Effector memory CD4-positive, alpha-beta T cell (primary cell): ENCODE measurements around the gene OXCT1.

Experiments used
- DNase-seq, 3 donors: peaks; one replicate each; pipeline ENCODE4 v3.0.0-alpha.2; 2020
- H3K27ac ChIP-seq: 2 replicates; pipeline ENCODE4 v1.7.0; 2013; ENCODE audit warnings: mild to moderate bottlenecking, low read length, moderate library complexity; ENCODE audit not compliant: insufficient read depth, poor library complexity, severe bottlenecking
- H3K27me3 ChIP-seq: replicated peaks from 2 replicates; pipeline ENCODE4 v1.7.0; 2013; ENCODE audit warnings: mild to moderate bottlenecking, low read length; ENCODE audit not compliant: insufficient read depth, control insufficient read depth, poor library complexity, severe bottlenecking
- H3K36me3 ChIP-seq: 2 replicates; pipeline ENCODE4 v1.7.0; 2013; ENCODE audit warnings: mild to moderate bottlenecking, low read length, moderate library complexity; ENCODE audit not compliant: control insufficient read depth, insufficient read depth
- H3K4me1 ChIP-seq: 2 replicates; pipeline ENCODE4 v1.7.0; 2013; ENCODE audit warnings: low read length, mild to moderate bottlenecking; ENCODE audit not compliant: control insufficient read depth, insufficient read depth, poor library complexity, severe bottlenecking
- H3K4me3 ChIP-seq: 2 replicates; pipeline ENCODE4 v1.7.0; 2013; ENCODE audit warnings: low read length, low read depth, mild to moderate bottlenecking; ENCODE audit not compliant: insufficient read depth, poor library complexity, severe bottlenecking
- H3K9me3 ChIP-seq: 2 replicates; pipeline ENCODE4 v1.7.0; 2013; ENCODE audit warnings: mild to moderate bottlenecking, low read length, moderate library complexity; ENCODE audit not compliant: control insufficient read depth

OXCT1 gene

DNA sequence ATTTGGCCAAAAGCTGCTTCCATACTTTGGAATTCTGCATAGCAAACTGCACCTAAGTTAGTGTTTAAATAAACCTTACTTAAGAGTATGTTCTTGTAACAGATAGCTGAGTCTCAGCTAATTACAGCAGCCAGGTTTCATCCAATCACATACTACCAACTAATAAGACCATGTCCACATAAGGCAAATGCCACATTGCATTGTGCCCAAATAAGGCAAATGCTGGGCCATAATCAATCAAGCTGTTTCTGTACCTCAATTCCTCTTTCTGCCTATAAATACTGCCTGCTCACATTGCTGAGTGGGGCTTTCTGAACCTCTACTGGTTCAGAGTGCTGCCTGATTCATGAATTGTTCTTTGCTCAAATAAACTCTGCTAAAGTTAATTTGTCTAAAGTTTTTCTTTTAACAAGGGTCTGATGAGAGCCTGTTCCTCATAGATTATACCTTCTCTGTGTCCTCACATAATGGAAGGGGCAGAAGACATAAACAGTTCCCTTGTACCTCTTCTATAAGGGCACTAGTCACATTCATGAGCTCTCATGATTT lies 4.4 kb upstream of the OXCT1 start:
- Histone ChIP-seq H3K9me3 (no peaks in the 10 kb centered on the region), H3K27ac (no peak overlapping the region), H3K36me3 (no peaks in the 10 kb centered on the region), H3K27me3 (no peaks in the 10 kb centered on the region), H3K4me3 (no peak overlapping the region), H3K4me1 (peaks cover 7% of the 10 kb centered on the region)
- DNase-seq: no peak

DNA sequence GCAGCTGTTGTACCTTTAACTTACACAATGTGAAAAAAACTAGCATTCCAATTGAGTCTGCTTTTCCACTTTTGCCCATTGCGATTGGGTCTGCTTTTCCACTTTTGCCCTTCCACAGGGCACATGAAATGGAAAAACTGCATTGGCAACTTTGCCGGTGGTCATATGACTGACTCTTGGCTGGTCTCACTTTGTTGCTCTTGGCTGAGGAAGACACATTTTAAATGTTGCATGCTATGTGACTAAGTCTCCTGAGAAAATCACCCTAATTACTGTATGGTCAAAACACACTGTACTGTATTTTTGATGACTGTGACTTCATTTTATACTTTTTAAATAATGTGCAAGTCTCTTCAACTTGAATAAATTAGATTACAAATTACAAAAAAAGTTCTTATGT lies 1.6 kb upstream of the OXCT1 start:
- Histone ChIP-seq H3K4me1 (peaks cover 13% of the 10 kb centered on the region), H3K27ac (no peak overlapping the region), H3K36me3 (no peaks in the 10 kb centered on the region), H3K9me3 (no peaks in the 10 kb centered on the region), H3K27me3 (no peaks in the 10 kb centered on the region), H3K4me3 (no peak overlapping the region)
- no peak for DNase-seq

DNA sequence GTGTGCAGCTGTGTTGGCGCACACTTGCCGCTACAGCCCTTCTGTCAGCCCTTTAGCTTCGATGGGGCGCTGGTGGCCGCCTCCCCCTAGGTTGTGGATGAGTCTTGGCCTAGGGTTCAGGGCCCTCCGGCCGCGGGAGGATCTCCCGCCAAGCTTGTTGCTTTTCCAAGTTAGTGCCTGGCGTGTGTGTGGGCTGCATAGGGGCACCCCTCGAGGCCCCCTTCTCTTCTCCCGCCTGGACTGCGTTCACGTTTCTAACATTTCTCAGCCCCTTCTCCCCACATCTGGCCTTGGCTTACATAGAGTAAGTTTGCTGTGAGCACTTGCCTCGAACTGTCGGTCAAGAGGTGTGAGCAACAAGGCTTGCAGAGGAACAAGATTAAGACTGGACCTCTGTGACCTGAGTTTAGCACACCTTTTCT lies 413 bp upstream of the OXCT1 start:
- no peaks in the 10 kb centered on the region for H3K9me3 ChIP-seq
- DNase-seq: no peak
- peak overlapping the region; percentile 92 for H3K4me3 ChIP-seq
- no peaks in the 10 kb centered on the region for H3K36me3 ChIP-seq
- no peaks in the 10 kb centered on the region for H3K27me3 ChIP-seq
- H3K27ac ChIP-seq: peak overlapping the region; percentile 87
- peaks cover 13% of the 10 kb centered on the region for H3K4me1 ChIP-seq

DNA sequence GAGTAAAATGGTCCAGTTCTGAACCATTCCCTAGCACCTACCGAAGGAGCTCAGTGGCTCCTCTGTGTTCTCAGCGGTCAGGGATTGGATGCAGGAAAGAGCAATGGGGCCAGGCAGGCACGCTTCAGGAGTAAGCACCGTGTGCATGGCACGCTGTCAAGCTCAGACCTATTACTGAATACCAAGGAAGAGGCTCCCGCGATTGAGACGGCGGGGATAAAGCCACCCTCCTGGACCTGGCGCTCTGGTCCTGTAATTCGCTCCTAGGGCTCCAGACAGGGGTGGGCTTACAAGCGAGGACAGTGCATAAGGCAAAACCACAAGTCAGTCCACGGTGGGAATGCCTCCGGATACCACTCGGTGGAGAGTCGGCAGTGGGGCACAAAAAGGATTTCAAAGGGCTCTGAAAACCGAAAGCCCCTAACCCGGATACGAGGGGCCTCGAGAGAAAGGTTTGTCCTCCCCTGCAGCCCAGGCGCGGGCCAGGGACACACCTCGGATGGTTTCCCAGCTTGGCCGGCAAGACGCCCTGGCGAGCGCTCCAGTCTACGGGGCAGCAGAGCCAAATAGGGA lies 988 bp downstream of the OXCT1 start:
- Histone ChIP-seq H3K4me3 (peak overlapping the region; percentile 92), H3K36me3 (no peaks in the 10 kb centered on the region), H3K9me3 (no peaks in the 10 kb centered on the region), H3K4me1 (peaks cover 16% of the 10 kb centered on the region), H3K27ac (peak overlapping the region; percentile 87), H3K27me3 (no peaks in the 10 kb centered on the region)
- DNase-seq: no peak

DNA sequence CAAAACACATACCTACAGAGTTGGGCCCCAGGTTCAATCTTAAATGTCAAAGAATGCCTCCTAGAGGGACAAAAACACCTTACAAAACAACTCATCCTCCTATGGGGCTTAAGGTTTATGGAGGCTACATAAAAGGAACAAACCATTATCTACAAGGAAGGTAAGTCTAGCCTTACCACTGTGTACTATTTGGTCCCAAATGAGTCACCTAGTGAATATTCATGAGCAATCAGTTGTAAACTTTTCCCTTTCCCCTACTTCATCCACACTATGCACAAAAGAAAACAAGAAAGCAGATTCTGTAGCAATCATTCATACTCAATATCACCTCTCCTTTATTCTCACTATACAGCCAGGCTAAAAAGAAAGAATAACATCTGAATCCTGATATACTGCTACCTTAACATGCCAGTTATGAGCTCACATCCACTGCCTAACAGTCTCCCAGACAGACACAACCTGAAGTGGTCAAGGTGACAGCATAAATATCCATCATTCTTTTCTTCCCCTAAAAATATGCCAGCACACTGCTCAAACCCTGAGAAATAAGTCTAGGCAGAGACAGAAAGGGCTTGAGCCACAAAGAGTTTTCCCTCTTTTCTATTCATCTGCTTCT lies 6.2 kb downstream of the OXCT1 start:
- H3K4me1 ChIP-seq: peaks cover 5% of the 10 kb centered on the region
- H3K27me3 ChIP-seq: no peaks in the 10 kb centered on the region
- H3K9me3 ChIP-seq: no peaks in the 10 kb centered on the region
- H3K36me3 ChIP-seq: peaks cover 12% of the 10 kb centered on the region
- no peak for DNase-seq
- H3K4me3 ChIP-seq: no peak overlapping the region
- H3K27ac ChIP-seq: peak overlapping the region; percentile 10

DNA sequence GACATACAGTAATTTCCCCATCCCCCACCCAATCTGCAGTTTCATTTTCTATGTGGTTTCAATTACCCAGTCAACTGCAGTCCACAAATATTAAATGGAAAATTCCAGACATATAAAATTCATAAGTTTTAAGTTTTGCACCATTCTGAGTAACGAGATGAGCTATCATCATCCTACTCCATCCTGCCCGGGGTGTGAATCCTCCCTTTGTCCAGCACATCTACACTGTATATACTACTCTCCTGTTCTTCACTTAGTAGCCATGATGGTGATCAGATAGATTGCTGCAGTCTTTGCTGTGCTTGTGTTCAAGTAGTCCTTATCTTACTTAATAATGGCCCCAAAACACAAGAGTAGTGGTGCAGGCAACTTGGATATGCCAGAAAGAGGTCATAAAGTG lies 11.3 kb downstream of the OXCT1 start:
- no peaks in the 10 kb centered on the region for H3K4me1 ChIP-seq
- no peaks in the 10 kb centered on the region for H3K27me3 ChIP-seq
- peaks cover 34% of the 10 kb centered on the region for H3K36me3 ChIP-seq
- H3K27ac ChIP-seq: no peak overlapping the region
- no peak for DNase-seq
- H3K9me3 ChIP-seq: no peaks in the 10 kb centered on the region
- H3K4me3 ChIP-seq: no peak overlapping the region

DNA sequence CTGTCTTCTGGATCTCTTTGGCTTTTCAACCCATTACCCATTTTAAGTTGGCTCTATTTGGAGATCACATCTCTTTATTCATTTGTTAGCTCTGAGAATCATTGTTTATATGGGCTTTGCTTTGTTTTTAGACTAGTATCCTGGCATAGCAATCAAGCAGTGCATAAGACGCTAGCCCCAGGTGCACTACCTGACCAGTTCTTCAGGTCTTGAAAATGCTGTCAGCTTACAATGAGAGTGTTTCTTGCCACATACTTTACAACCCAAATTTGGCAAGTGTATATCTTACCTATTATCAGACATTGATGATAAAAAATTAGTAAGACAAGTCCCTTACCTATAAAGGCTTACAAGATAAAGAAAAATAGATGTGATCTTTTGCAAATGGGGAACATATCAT lies 12.2 kb downstream of the OXCT1 start:
- Histone ChIP-seq H3K36me3 (peaks cover 43% of the 10 kb centered on the region), H3K27me3 (no peaks in the 10 kb centered on the region), H3K4me3 (no peak overlapping the region), H3K4me1 (no peaks in the 10 kb centered on the region), H3K27ac (no peak overlapping the region), H3K9me3 (no peaks in the 10 kb centered on the region)
- DNase-seq: no peak

DNA sequence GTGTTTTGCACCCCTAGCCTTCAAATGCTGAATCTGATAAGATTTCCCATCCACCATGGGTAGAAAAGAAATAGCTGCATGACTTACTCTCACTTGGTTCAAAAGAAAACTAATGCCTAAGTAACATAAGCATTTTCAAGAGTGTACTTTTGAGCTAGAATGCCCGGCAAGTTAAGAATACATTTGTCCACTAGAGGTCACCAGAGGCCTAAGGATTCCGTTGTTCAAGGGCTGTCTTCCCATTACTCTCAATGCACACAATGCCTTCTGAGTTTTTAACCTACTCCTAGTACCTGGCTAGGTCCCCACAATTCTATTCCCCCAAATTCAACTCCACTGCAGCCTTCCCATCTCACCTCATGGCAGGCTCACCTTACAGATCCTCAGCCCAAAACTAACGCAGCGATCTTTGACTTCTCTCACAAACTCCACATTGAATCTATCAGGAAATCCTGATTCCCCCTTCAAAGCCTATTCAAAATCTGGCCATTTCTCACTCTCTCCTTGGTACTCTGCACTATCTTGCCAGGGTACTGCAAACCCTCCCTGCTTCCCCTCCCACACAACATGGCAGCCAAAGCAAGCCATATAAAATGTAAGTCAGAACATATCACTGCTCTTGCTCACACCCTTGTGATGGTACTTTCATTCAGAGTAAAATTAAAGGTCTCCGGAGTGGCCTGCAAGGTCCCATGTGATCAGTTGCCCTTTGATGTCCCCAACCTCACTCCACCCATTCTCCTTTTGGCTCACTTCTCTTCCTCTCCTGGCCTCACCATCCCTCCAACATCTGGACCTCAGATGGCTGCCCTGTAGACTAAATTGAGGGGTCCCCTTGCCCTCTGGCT lies 13.4 kb downstream of the OXCT1 start:
- Histone ChIP-seq H3K4me1 (no peaks in the 10 kb centered on the region), H3K4me3 (no peak overlapping the region), H3K36me3 (peaks cover 52% of the 10 kb centered on the region), H3K27me3 (no peaks in the 10 kb centered on the region), H3K9me3 (no peaks in the 10 kb centered on the region), H3K27ac (no peak overlapping the region)
- DNase-seq: peak in 2 of 3 donors; percentile 12 to 39

DNA sequence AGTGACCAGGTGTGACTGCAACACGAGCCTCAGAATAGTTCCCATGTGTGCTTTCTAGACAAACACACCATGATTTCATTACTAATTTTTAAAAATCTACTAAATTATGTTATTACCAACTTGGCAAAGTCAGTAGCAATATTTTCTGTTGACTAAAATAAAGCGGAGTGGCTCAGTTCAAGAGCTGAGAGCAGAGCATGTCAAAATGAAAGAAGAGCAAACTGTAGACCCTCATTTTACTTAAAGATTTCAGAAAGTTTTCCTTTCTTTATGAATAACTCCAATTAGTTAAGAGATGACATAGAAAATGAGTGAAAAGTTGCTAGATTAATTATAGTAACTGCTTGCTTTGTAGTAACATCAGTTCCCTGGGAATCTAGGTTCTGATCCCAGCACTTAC lies 17.9 kb downstream of the OXCT1 start:
- Histone ChIP-seq H3K9me3 (no peaks in the 10 kb centered on the region), H3K27ac (no peak overlapping the region), H3K4me1 (no peaks in the 10 kb centered on the region), H3K27me3 (no peaks in the 10 kb centered on the region), H3K36me3 (peaks cover 66% of the 10 kb centered on the region), H3K4me3 (no peak overlapping the region)
- DNase-seq: no peak

DNA sequence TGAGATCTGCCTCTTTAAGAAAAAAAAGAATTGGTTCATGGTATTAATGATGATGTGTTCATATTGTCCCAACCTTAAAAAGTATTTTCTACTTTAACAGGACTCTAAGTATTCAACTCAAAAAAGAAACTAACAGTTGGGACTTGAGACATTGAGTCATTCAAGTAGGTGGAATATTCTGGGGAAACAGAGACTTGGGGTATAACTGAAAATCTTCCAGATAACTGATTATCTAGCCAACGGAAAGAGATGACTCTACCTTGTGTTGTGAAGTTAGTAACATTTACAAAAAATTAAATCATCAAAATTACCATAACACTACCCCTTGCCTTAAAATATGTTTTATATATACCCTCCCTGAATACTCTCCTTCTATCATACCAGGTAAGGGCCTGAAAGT lies 19.1 kb downstream of the OXCT1 start:
- Histone ChIP-seq H3K27ac (no peak overlapping the region), H3K36me3 (peaks cover 65% of the 10 kb centered on the region)

More for the DNA sequence above, 19.1 kb downstream of the OXCT1 start:
- H3K4me3 ChIP-seq: no peak overlapping the region
- no peak for DNase-seq
- no peaks in the 10 kb centered on the region for H3K9me3 ChIP-seq
- no peaks in the 10 kb centered on the region for H3K27me3 ChIP-seq
- no peaks in the 10 kb centered on the region for H3K4me1 ChIP-seq
